Omental fat pad (tissue), 4 donors: ENCODE data around the gene GSE1. TPM values are rescaled to one million over a fixed set of nuclear protein-coding genes. Genes with fewer than 3 reads are reported as not detected.

Experiments used
- ATAC-seq: fragments of 150-250 bp; one replicate; pipeline ENCODE4 v1.9.1; 2016; ENCODE audit warnings: mild to moderate bottlenecking, moderate library complexity; ENCODE audit not compliant: low FRiP score
- DNase-seq: peaks from one replicate; pipeline ENCODE4 v3.0.0-alpha.2; 2019; ENCODE audit warnings: low spot score
- total RNA-seq, 4 donors: library from RNA; depleted of rRNA; stranded (reverse); fragments of >200 nt; gene quantifications; one replicate each; pipeline ENCODE4 v1.1.0, GENCODE V29; 2016
- TF ChIP-seq, protein P1 (sequence below), 3 donors: fragments of 450-650 bp; IDR thresholded peaks; one replicate each; pipeline ENCODE4 v1.5.1; 2016 to 2017; ENCODE audit warnings: antibody characterized with exemption in 3 of 3, mild to moderate bottlenecking in 3 of 3, moderate library complexity in 2 of 3

The GSE1 gene
- total RNA-seq, 4 donors from 2014 or later: 50.9 to 181 (median 90.9) TPM

GRCh38 chr16:85639529-85640253, 26.6 kb downstream of the GSE1 start:
- TF ChIP-seq, protein P1, sequence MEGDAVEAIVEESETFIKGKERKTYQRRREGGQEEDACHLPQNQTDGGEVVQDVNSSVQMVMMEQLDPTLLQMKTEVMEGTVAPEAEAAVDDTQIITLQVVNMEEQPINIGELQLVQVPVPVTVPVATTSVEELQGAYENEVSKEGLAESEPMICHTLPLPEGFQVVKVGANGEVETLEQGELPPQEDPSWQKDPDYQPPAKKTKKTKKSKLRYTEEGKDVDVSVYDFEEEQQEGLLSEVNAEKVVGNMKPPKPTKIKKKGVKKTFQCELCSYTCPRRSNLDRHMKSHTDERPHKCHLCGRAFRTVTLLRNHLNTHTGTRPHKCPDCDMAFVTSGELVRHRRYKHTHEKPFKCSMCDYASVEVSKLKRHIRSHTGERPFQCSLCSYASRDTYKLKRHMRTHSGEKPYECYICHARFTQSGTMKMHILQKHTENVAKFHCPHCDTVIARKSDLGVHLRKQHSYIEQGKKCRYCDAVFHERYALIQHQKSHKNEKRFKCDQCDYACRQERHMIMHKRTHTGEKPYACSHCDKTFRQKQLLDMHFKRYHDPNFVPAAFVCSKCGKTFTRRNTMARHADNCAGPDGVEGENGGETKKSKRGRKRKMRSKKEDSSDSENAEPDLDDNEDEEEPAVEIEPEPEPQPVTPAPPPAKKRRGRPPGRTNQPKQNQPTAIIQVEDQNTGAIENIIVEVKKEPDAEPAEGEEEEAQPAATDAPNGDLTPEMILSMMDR (IDR thresholded peaks at IDR 0.05): no peak
- ATAC-seq (no peak), DNase-seq (no peak)

- TF ChIP-seq, protein P1 (IDR thresholded peaks at IDR 0.05): no peak
- DNase-seq (no peak), ATAC-seq (no peak)
Measured at GRCh38 chr16:85640254-85640558, 27.1 kb downstream of the GSE1 start.

DNA sequence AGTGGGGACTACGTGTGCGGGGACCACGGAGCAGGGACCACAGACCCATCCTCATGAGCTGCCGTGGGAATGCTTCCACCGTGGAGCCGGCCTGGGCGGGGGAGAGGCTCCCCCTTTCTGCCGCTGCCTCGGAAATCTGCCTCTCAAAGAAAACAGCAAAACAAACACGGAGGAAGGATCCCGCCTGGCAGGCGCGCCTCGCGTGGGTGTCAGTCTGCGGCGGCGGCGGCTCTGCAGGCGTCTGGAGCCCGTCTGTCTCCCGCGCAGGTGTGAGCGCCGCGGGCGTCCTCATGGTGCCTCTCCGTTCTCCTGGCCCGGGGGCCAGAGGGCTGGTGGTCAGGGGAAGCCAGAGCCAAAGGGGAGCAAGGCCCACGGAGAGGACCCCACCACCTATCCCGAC, 27.5 kb downstream of the GSE1 start:
- ATAC-seq (no peak), DNase-seq (no peak)
- TF ChIP-seq, protein P1 (IDR thresholded peaks at IDR 0.05): no peak

- TF ChIP-seq, protein P1 (IDR thresholded peaks at IDR 0.05): no peak
- DNase-seq (no peak), ATAC-seq (no peak)
Measured at GRCh38 chr16:85641305-85641704, 28.2 kb downstream of the GSE1 start.

GRCh38 chr16:85641776-85642176, 28.7 kb downstream of the GSE1 start:
- no peak for DNase-seq
- TF ChIP-seq, protein P1 (IDR thresholded peaks at IDR 0.05): no peak
- ATAC-seq: no peak

GRCh38 chr16:85642762-85643358, 29.7 kb downstream of the GSE1 start:
- TF ChIP-seq, protein P1 (IDR thresholded peaks at IDR 0.05): no peak
- ATAC-seq (no peak), DNase-seq (no peak)

DNA sequence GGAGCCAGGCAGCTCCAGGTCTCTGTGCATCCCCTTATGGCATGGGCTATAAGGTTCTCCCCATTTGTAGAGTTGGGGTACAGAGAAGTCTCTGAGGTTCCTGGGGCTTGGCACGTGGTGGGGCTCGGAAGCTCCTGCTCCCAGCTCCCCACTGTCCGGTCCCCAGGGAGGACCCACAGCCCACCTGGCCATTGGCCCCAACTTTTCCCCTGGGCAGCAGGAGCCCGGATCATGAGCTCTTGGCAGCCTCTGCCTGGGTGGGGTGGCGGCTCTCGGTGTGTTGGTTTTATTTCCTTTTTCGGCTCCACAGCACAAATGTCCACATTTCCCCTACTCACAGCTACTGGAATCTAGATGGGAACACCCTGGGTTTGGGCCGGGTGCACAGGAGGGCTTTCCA, 30.5 kb downstream of the GSE1 start:
- DNase-seq (no peak), ATAC-seq (no peak)
- TF ChIP-seq, protein P1 (IDR thresholded peaks at IDR 0.05): no peak
